Liver (tissue), 9 donors: ENCODE results near the gene TLR3. TPM values are rescaled to one million over a fixed set of nuclear protein-coding genes. Genes with fewer than 3 reads are reported as not detected.

Source experiments
- DNase-seq: peaks from one replicate; pipeline ENCODE4 v3.0.0-alpha.2; 2017; ENCODE audit warnings: low spot score
- H3K27ac ChIP-seq, 2 donors: one replicate each; pipeline ENCODE4 v1.7.0; 2013; ENCODE audit warnings: inconsistent platforms in 2 of 2, low read length in 2 of 2, control low read depth in 1 of 2, low read depth in 1 of 2, mild to moderate bottlenecking in 1 of 2
- H3K27me3 ChIP-seq, 4 donors: one replicate each; pipeline versions ENCODE4 v1.6.1 to v1.7.0; 2013; ENCODE audit warnings: low read length in 3 of 4, inconsistent platforms in 1 of 4, mild to moderate bottlenecking in 1 of 4, moderate library complexity in 1 of 4; ENCODE audit not compliant: control insufficient read depth in 4 of 4, insufficient read depth in 4 of 4
- H3K36me3 ChIP-seq, 4 donors: one replicate each; pipeline versions ENCODE4 v1.6.1 to v1.7.0; 2013; ENCODE audit warnings: low read length in 3 of 4, mild to moderate bottlenecking in 3 of 4, low read depth in 1 of 4, moderate library complexity in 1 of 4; ENCODE audit not compliant: control insufficient read depth in 4 of 4, insufficient read depth in 3 of 4
- H3K4me1 ChIP-seq, 4 donors: one replicate each; pipeline versions ENCODE4 v1.6.1 to v1.7.0; 2013; ENCODE audit warnings: low read length in 3 of 4, mild to moderate bottlenecking in 3 of 4, moderate library complexity in 1 of 4; ENCODE audit not compliant: control insufficient read depth in 4 of 4, insufficient read depth in 4 of 4
- H3K4me3 ChIP-seq, 3 donors: one replicate each; pipeline versions ENCODE4 v1.6.1 to v1.7.0; 2013; ENCODE audit warnings: low read length in 3 of 3, control low read depth in 1 of 3, low read depth in 1 of 3, mild to moderate bottlenecking in 1 of 3
- H3K9ac ChIP-seq, 2 donors: one replicate each; pipeline ENCODE4 v1.7.0; 2013; ENCODE audit warnings: low read length in 2 of 2, mild to moderate bottlenecking in 2 of 2, moderate library complexity in 2 of 2, control low read depth in 1 of 2, low read depth in 1 of 2
- H3K9me3 ChIP-seq, 4 donors: one replicate each; pipeline versions ENCODE4 v1.6.1 to v1.7.0; 2013; ENCODE audit warnings: low read length in 3 of 4; ENCODE audit not compliant: control insufficient read depth in 4 of 4
- CTCF ChIP-seq: fragments of 150-350 bp; IDR thresholded peaks from 2 replicates; pipeline ENCODE4 v1.5.1; 2017; ENCODE audit warnings: improper control_type of control experiment, low read depth, low read length; ENCODE audit not compliant: missing input control
- HNF4A ChIP-seq, 2 donors: conservative IDR thresholded peaks; 2 replicates each; pipeline ENCODE4 v1.6.1; 2016; ENCODE audit warnings: antibody characterized with exemption in 2 of 2, mild to moderate bottlenecking in 2 of 2
- HNF4G ChIP-seq: IDR thresholded peaks from 2 replicates; pipeline ENCODE4 v1.6.1; 2016; ENCODE audit warnings: antibody characterized with exemption
- RAD21 ChIP-seq, 2 donors: IDR thresholded peaks; 2 replicates each; pipeline ENCODE4 v1.6.1; 2016; ENCODE audit warnings: antibody characterized with exemption in 2 of 2, mild to moderate bottlenecking in 2 of 2
- REST ChIP-seq: IDR thresholded peaks from 2 replicates; pipeline ENCODE4 v1.6.1; 2016; ENCODE audit warnings: antibody characterized with exemption, mild to moderate bottlenecking
- RXRA ChIP-seq, 2 donors: IDR thresholded peaks; 2 replicates each; pipeline ENCODE4 v1.6.1; 2017 to 2018; ENCODE audit warnings: antibody characterized with exemption in 2 of 2, mild to moderate bottlenecking in 1 of 2
- TAF1 ChIP-seq: conservative IDR thresholded peaks from 2 replicates; pipeline ENCODE4 v1.6.1; 2016; ENCODE audit warnings: antibody characterized with exemption, mild to moderate bottlenecking
- YY1 ChIP-seq: IDR thresholded peaks from 2 replicates; pipeline ENCODE4 v1.6.1; 2016; ENCODE audit warnings: antibody characterized with exemption, mild to moderate bottlenecking
- ZBTB33 ChIP-seq: IDR thresholded peaks from 2 replicates; pipeline ENCODE4 v1.6.1; 2016; ENCODE audit warnings: antibody characterized with exemption
- WGBS: extraction: QIAGEN DNeasy Blood & Tissue Kit; methylation state at CpG from one replicate; pipeline ENCODE4 v1.1.7; 2013; 5-methylcytosine and 5-hydroxymethylcytosine counted together
- polyA plus RNA-seq, 2 donors: library from polyadenylated mRNA; stranded (reverse) in 1 of 2; unstranded in 1 of 2; fragments of 200-250 nt in 1 of 2; fragments of >200 nt in 1 of 2; fragmentation: Nextera tagmentation in 1 of 2; extraction: Ambion mirVana in 1 of 2; gene quantifications; one replicate each; pipeline versions ENCODE4 v1.2.1 to v1.2.3, GENCODE V29; 2013 to 2015
- total RNA-seq, 2 donors: library from RNA; depleted of rRNA; stranded (reverse); fragments of >200 nt; gene quantifications; one replicate each; pipeline ENCODE4 v1.2.3, GENCODE V29; 2014
- donor health status: healthy.
- donor health status: healthy.
- donor health status: healthy.
- donor health status: healthy.
- donor health status: healthy.

TLR3 gene
- total and polyA plus RNA-seq, 4 donors = 1.3 to 4.3 (median 2.4) TPM

GRCh38 chr4:186021461-186022167 is 47.3 kb upstream of the TLR3 start:
- Histone ChIP-seq H3K27ac (no peak overlapping the region), H3K36me3 (no peaks in the 10 kb centered on the region), H3K4me3 (no peak overlapping the region), H3K27me3 (no peaks in the 10 kb centered on the region), H3K4me1 (peaks cover 0 to 11% (median 4%) of the 10 kb centered on the region in 4 donors), H3K9me3 (no peaks in the 10 kb centered on the region), H3K9ac (no peak overlapping the region)
- 26% methylated on average over 11 of the region's 11 CpGs for WGBS
- TF ChIP-seq RAD21 (IDR thresholded peaks at IDR 0.05) (peak; percentile 93 to 96), YY1 (no peak), CTCF (peak; percentile 73)
- no peak for DNase-seq

- H3K4me3 ChIP-seq = no peak overlapping the region
- TF ChIP-seq HNF4G (no peak), TAF1 (no peak), RXRA (IDR thresholded peaks at IDR 0.05) (no peak), REST (no peak)
- no peaks in the 10 kb centered on the region for H3K27me3 ChIP-seq
- DNase-seq = no peak
- peaks cover 0 to 11% (median 4%) of the 10 kb centered on the region in 4 donors for H3K4me1 ChIP-seq
- H3K9me3 ChIP-seq = no peaks in the 10 kb centered on the region
- 82% methylated on average over 14 of the region's 14 CpGs for WGBS
- H3K9ac ChIP-seq = no peak overlapping the region
- H3K36me3 ChIP-seq = no peaks in the 10 kb centered on the region
- no peak overlapping the region for H3K27ac ChIP-seq
Measured at GRCh38 chr4:186023975-186024374, 45.0 kb upstream of the TLR3 start.

- Histone ChIP-seq H3K4me3 (no peak overlapping the region), H3K36me3 (no peaks in the 10 kb centered on the region), H3K27me3 (no peaks in the 10 kb centered on the region), H3K27ac (peak overlapping the region in 1 of 2 donors; percentile 64), H3K4me1 (peaks cover 0 to 17% (median 10%) of the 10 kb centered on the region in 4 donors), H3K9me3 (no peaks in the 10 kb centered on the region), H3K9ac (no peak overlapping the region)
- TF ChIP-seq ZBTB33 (no peak), HNF4A (conservative IDR thresholded peaks at IDR 0.05) (peak in 1 of 2 donors; percentile 14), RXRA (IDR thresholded peaks at IDR 0.05) (peak in 1 of 2 donors; percentile 75)
- 78% methylated on average over 15 of the region's 15 CpGs for WGBS
- DNase-seq = no peak
Measured at GRCh38 chr4:186024637-186025407, 44.1 kb upstream of the TLR3 start.
